ENCODE data around the gene IL25. TPM values are rescaled to one million over a fixed set of nuclear protein-coding genes. Genes with fewer than 3 reads are reported as not detected.

IL25 gene
- total and polyA plus RNA-seq, 4 donors = not detected

GRCh38 chr14:23364164-23365035, 8.2 kb upstream of the IL25 start:
- Histone ChIP-seq H3K9ac (ENCODE audit: insufficient read depth in 1 of 2, low read length in 2 of 2) (peak overlapping the region; percentile 82 to 96), H3K27ac (ENCODE audit: low read depth in 1 of 2, low read length in 1 of 2) (peak overlapping the region; percentile 54 to 87), H3K4me3 (peak overlapping the region; percentile 32), H3K36me3 (ENCODE audit: control insufficient read depth in 4 of 4, insufficient read depth in 4 of 4, low read length in 4 of 4) (peaks cover 0 to 21% (median 10%) of the 10 kb centered on the region in 4 donors), H3K4me1 (ENCODE audit: control insufficient read depth in 5 of 5, insufficient read depth in 5 of 5, low read length in 5 of 5) (peaks cover 0 to 42% (median 17%) of the 10 kb centered on the region in 5 donors), H3K27me3 (ENCODE audit: control insufficient read depth in 3 of 3, insufficient read depth in 3 of 3, low read length in 2 of 3) (no peaks in the 10 kb centered on the region), H3K9me3 (ENCODE audit: control insufficient read depth in 4 of 4, insufficient read depth in 3 of 4, low read length in 3 of 4) (no peaks in the 10 kb centered on the region)
- TF ChIP-seq CTCF (IDR thresholded peaks at IDR 0.05; ENCODE audit: control extremely low read depth, extremely low read depth) = no peak
- DNase-seq = peak; percentile 62 to 75 (median 75)
- no peak for ATAC-seq (ENCODE audit: insufficient read depth, low FRiP score)
- WGBS, 2 donors = 20 to 31% methylated on average over 18 to 21 of the region's 21 CpGs

GRCh38 chr14:23365036-23365731, 7.4 kb upstream of the IL25 start, which contains the start of gene EFS:
Gene EFS (minus strand): TSS chr14:23365172. CDS start chr14:23365025, 147 bp downstream.
- peak; percentile 60 for ATAC-seq (ENCODE audit: insufficient read depth, low FRiP score)
- 1 to 2% methylated on average over 64 to 74 of the region's 74 CpGs for WGBS, 2 donors
- H3K9me3 ChIP-seq (ENCODE audit: control insufficient read depth in 4 of 4, insufficient read depth in 3 of 4, low read length in 3 of 4) = no peaks in the 10 kb centered on the region
- no peaks in the 10 kb centered on the region for H3K27me3 ChIP-seq (ENCODE audit: control insufficient read depth in 3 of 3, insufficient read depth in 3 of 3, low read length in 2 of 3)
- peak within 1 kb of the TSS; percentile 82 to 96 for H3K9ac ChIP-seq (ENCODE audit: insufficient read depth in 1 of 2, low read length in 2 of 2)
- peaks cover 0 to 19% (median 7%) of the 10 kb centered on the region in 4 donors for H3K36me3 ChIP-seq (ENCODE audit: control insufficient read depth in 4 of 4, insufficient read depth in 4 of 4, low read length in 4 of 4)
- peak within 1 kb of the TSS; percentile 54 to 87 for H3K27ac ChIP-seq (ENCODE audit: low read depth in 1 of 2, low read length in 1 of 2)
- TF ChIP-seq CTCF (IDR thresholded peaks at IDR 0.05; ENCODE audit: control extremely low read depth, extremely low read depth) = no peak
- H3K4me1 ChIP-seq (ENCODE audit: control insufficient read depth in 5 of 5, insufficient read depth in 5 of 5, low read length in 5 of 5) = peaks cover 0 to 42% (median 17%) of the 10 kb centered on the region in 5 donors
- peak; percentile 62 to 74 (median 68) for DNase-seq
- peak within 1 kb of the TSS; percentile 33 for H3K4me3 ChIP-seq

- Histone ChIP-seq H3K36me3 (ENCODE audit: control insufficient read depth in 4 of 4, insufficient read depth in 4 of 4, low read length in 4 of 4) (peaks cover 0 to 16% (median 7%) of the 10 kb centered on the region in 4 donors), H3K4me3 (peak overlapping the region; percentile 33), H3K27me3 (ENCODE audit: control insufficient read depth in 3 of 3, insufficient read depth in 3 of 3, low read length in 2 of 3) (no peaks in the 10 kb centered on the region), H3K4me1 (ENCODE audit: control insufficient read depth in 5 of 5, insufficient read depth in 5 of 5, low read length in 5 of 5) (peaks cover 0 to 42% (median 17%) of the 10 kb centered on the region in 5 donors), H3K27ac (ENCODE audit: low read depth in 1 of 2, low read length in 1 of 2) (peak overlapping the region; percentile 54 to 87), H3K9me3 (ENCODE audit: control insufficient read depth in 4 of 4, insufficient read depth in 3 of 4, low read length in 3 of 4) (no peaks in the 10 kb centered on the region), H3K9ac (ENCODE audit: insufficient read depth in 1 of 2, low read length in 2 of 2) (peak overlapping the region in 1 of 2 donors; percentile 59)
- ATAC-seq (ENCODE audit: insufficient read depth, low FRiP score) = peak; percentile 56
- WGBS, 2 donors = 4 to 7% methylated on average over 30 to 51 of the region's 51 CpGs
- DNase-seq = peak in 2 of 3 donors; percentile 98 to 99
- no peak for TF ChIP-seq CTCF (IDR thresholded peaks at IDR 0.05; ENCODE audit: control extremely low read depth, extremely low read depth)
Measured at GRCh38 chr14:23365732-23366425, 6.7 kb upstream of the IL25 start.
